NB4 (cell line): Measurements from ENCODE around the gene TMEM19.

Experiments
- DNase-seq: peaks from one replicate; pipeline ENCODE4 v3.0.0; 2010; ENCODE audit warnings: low read depth
- H3K4me3 ChIP-seq: one replicate; pipeline ENCODE4 v1.5.1; 2011; ENCODE audit warnings: mild to moderate bottlenecking, low read depth, low read length, moderate library complexity
- MAX ChIP-seq: IDR thresholded peaks from 2 replicates; pipeline ENCODE4 v1.6.1; 2011; ENCODE audit warnings: low read depth, low read length
- MYC ChIP-seq: IDR thresholded peaks from 2 replicates; pipeline ENCODE4 v1.6.1; 2011; ENCODE audit warnings: low read depth, low read length
- POLR2A ChIP-seq: IDR thresholded peaks from 2 replicates; pipeline ENCODE4 v1.6.1; 2011; ENCODE audit warnings: mild to moderate bottlenecking; ENCODE audit not compliant: insufficient read length; ENCODE audit errors: extremely low read depth
- TF ChIP-seq, protein P1 (sequence below): IDR thresholded peaks from one replicate; pipeline ENCODE4 v1.5.1; 2012; ENCODE audit warnings: low read depth, low read length

The TMEM19 gene

DNA sequence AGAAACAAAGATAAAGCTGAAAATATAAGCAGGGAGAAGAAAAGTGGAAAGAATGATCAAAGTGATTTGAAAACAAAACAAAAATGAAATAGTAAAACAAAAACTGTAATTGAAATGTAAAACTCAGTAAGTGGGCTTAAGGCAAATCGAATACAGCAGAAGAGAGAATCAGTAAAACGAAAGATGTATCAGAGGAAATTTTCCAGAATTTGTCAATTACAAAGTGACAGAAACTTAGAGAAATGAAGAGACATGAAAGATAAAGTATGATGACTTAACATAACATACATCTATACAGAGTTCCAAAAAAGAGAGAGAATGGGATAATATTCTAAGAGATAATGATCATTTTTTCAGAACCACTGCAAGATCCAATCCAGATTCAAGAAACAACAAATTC is 32.7 kb upstream of the TMEM19 start:
- no peak for DNase-seq
- no peak for TF ChIP-seq MYC
- TF ChIP-seq POLR2A, result no peak
- TF ChIP-seq, protein P1, sequence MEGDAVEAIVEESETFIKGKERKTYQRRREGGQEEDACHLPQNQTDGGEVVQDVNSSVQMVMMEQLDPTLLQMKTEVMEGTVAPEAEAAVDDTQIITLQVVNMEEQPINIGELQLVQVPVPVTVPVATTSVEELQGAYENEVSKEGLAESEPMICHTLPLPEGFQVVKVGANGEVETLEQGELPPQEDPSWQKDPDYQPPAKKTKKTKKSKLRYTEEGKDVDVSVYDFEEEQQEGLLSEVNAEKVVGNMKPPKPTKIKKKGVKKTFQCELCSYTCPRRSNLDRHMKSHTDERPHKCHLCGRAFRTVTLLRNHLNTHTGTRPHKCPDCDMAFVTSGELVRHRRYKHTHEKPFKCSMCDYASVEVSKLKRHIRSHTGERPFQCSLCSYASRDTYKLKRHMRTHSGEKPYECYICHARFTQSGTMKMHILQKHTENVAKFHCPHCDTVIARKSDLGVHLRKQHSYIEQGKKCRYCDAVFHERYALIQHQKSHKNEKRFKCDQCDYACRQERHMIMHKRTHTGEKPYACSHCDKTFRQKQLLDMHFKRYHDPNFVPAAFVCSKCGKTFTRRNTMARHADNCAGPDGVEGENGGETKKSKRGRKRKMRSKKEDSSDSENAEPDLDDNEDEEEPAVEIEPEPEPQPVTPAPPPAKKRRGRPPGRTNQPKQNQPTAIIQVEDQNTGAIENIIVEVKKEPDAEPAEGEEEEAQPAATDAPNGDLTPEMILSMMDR, result no peak

GRCh38 chr12:71654200-71654599 is 31.7 kb upstream of the TMEM19 start:
- H3K4me3 ChIP-seq, result no peak overlapping the region
- TF ChIP-seq, protein P1, result no peak
- no peak for DNase-seq

More for the DNA sequence above, 32.7 kb upstream of the TMEM19 start:
- H3K4me3 ChIP-seq, result no peak overlapping the region

DNA sequence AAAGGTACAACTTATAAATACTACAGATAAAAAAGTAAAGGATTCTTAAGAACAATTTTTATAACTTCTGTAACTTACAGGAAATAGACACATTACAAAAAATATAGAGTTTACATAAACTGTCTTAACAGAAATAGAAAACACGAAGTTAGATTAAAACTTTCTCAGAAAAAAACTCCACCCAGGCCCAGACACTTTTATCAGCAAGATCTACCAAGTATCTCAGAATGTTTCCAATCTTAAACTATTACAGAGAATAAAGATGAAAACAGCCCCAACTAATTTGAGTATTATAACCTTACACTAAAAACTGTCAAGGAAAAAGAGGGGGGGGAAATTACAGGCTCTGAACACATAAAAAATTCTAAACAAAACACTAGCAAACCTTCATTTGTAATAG is 30.4 kb upstream of the TMEM19 start:
- peak overlapping the region; percentile 16 for H3K4me3 ChIP-seq
- no peak for TF ChIP-seq MAX
- TF ChIP-seq MYC, result no peak
- TF ChIP-seq POLR2A, result no peak
- TF ChIP-seq, protein P1, result no peak
- DNase-seq, result no peak

DNA sequence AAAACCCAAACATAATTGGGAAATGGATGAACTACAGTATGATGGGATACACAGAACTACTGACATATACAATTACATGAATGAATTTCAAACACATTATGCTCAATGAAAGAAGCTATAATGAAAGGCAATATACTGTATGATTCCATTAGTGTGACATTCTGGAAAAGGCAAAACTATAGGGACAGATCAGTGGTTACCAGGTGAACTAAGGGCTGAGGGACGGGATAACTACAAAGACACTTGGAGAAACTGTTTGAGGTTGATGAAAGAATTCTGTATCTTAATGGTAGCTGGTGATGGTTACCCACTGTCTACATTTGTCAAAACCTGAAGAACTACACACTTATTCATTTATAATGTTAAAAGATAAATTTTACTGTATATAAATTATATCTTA is 30.0 kb upstream of the TMEM19 start:
- TF ChIP-seq POLR2A, result no peak
- TF ChIP-seq MAX, result no peak
- TF ChIP-seq, protein P1, result no peak
- TF ChIP-seq MYC, result no peak
- H3K4me3 ChIP-seq, result peak overlapping the region; percentile 16
- no peak for DNase-seq

DNA sequence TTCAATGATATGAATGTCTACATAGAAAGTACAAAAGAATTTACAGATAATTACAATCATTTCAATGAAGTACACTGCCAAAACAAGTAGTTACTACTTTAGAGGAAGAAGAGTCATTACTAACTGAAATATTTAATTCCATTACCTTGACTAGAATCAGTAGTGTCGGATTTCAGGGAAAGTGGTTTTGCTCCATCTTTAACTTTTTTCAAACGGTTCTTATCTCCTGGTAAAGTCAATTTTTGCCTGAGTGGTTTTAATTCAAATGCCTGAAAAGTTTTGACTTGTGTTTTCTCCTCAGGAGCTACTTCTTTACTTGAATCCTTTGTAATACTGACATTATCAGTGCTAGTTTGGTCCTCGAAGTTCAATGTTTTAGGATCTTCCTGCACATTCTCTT is 29.1 kb upstream of the TMEM19 start:
- no peak for DNase-seq
- peak overlapping the region; percentile 4 for H3K4me3 ChIP-seq
- no peak for TF ChIP-seq POLR2A
- no peak for TF ChIP-seq MAX
- TF ChIP-seq, protein P1, result no peak
- no peak for TF ChIP-seq MYC

- DNase-seq, result no peak
- TF ChIP-seq, protein P1, result no peak
- TF ChIP-seq MAX (no peak), POLR2A (no peak), MYC (no peak)
- H3K4me3 ChIP-seq, result peak overlapping the region; percentile 79
These were observed 23.8 kb upstream of the TMEM19 start for GRCh38 chr12:71661977-71662530.
